NCI-H446 (cell line): ENCODE measurements around the gene ELK4.
A peak's percentile ranks its signal among the peaks of the same experiment; 100 is the strongest.

Experiments used
- DNase-seq, 2 experiments: peaks; one replicate each; lab custom pipeline; 2025; lab: John Stamatoyannopoulos, UW

The ELK4 gene

GRCh38 chr1:205630241-205630640 is 1.6 kb downstream of the ELK4 start:
- no peak for DNase-seq

GRCh38 chr1:205629751-205630150 is 2.1 kb downstream of the ELK4 start:
- no peak for DNase-seq

GRCh38 chr1:205627956-205628355 is 3.9 kb downstream of the ELK4 start:
- no peak for DNase-seq

DNA sequence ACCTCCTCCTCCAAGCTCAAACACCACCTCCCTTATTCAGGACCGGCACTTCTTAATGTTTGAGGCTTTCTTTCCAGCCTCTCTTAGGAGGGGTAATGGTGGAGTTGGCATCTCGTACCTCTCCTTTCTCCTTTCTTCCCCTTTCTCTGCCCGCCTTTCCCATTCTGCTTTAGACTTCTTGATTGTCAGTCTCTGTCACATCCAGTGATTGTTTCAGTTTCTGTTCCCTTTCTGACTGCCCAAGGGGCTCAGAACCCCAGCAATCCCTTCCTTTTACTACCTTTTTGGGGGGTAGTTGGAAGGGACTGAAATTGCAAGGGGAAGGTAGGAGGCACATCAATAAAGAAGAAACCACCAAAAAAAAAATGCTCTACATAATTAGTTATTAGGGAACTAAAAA is 5.6 kb downstream of the ELK4 start:
- DNase-seq = no peak

DNA sequence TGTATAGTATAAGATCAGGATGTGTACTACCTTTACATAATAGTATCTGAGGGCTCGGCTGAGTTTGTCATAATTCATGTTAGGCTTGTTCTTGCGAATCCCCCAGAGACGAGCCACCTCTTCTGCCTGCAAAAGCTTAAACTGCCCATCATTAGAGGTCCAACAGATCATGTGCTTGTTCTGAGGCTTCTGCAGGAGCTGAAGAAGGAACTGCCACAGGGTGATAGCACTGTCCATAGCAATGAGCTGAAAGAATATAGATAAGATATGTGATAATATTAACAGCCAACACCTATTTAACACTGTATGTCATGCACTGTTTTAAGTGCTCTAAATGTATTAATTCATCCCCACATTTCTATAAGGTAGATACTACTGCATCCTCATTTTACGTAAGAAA is 8.2 kb downstream of the ELK4 start:
- DNase-seq = no peak

GRCh38 chr1:205620269-205620668 is 11.5 kb downstream of the ELK4 start:
- DNase-seq = no peak

GRCh38 chr1:205619376-205619775 is 12.4 kb downstream of the ELK4 start:
- no peak for DNase-seq

GRCh38 chr1:205616563-205617293 is 15.1 kb downstream of the ELK4 start:
- DNase-seq = no peak

GRCh38 chr1:205615789-205616188 is 16.0 kb downstream of the ELK4 start:
- DNase-seq = no peak

GRCh38 chr1:205613854-205614412 is 17.9 kb downstream of the ELK4 start:
- DNase-seq = no peak

- DNase-seq = no peak
Measured at GRCh38 chr1:205612556-205612955, 19.3 kb downstream of the ELK4 start.

DNA sequence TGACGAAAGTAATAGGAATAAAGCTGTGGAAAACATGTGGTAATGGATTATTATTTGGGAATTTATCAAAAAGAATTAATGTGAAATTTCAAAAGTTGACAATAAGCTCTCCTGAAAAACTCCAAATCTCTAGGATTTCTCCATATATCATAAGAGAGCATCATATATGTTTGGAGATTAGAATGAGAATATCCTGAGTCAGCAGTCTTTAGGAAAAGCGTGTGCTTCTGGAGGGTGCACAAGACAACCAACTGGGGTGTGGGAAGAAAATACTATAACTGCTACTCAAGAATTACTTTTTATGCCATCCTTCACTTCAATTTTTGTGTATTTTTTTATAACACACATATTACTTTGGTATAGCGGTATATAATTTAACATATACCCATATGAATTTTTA is 19.7 kb downstream of the ELK4 start:
- no peak for DNase-seq

DNA sequence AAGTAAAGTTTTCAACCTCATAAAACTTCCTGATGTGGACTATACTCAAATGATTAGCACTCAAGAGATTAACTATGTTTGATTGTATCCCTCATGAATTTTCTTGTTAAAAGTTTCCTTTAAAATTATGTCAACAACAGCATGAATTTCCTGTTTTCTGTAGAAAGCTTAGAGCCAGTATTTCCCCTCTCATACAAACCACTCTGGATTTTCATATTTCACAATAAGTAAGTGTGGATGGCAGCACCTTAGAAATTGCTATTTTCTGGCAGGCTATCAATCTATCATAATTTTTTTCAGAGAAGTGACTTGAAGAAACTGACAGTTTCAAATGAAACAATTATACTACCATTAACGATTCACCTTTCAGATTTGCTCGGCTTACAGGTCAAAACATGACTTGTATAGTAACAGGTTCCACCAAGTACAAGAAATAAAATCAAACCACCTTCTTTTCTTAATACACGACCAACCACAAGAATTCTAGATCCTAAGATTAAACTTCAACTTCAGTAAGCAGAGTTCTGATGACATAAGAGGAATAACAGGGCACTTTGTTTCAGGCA is 20.8 kb downstream of the ELK4 start:
- DNase-seq = no peak

GRCh38 chr1:205610036-205610435 is 21.8 kb downstream of the ELK4 start:
- peak in 1 of 2 experiments; percentile 21 for DNase-seq

DNA sequence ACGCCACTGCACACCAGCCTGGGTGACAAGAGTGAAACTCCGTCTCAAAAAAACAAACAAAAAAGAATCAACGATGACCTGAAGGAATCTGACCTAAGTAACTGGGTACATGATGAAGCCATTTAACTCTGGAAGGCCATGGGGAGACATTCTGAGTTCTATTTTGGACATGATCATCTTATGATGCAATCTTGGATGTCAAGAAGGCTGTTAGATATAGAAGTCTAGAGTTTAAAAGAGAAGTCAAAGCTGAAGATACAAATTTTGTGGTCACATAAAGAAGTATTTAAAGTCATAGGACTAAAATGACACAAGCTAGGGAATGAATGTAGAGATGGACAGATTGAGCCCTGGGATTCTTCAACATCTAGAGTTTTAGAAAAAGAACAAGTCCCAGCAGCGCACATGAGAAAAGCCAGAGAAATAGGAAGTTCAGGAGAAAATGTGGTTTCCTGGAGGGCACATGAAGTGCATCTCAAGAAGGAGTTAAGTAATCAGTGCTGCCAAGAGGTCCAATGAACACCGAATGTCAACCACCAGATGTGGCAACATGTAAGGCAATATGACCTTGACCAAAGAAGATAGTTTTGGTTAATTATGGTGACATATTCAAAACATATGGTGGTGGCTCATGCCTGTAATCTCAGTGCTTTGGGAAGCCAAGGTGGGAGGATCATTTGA is 26.8 kb downstream of the ELK4 start:
- no peak for DNase-seq

- no peak for DNase-seq
Measured at GRCh38 chr1:205604059-205604458, 27.8 kb downstream of the ELK4 start.

GRCh38 chr1:205601205-205601604 is 30.6 kb downstream of the ELK4 start:
- no peak for DNase-seq

- peak in 1 of 2 experiments; percentile 24 for DNase-seq
Measured at GRCh38 chr1:205600085-205600484, 31.7 kb downstream of the ELK4 start.

- no peak for DNase-seq
Measured at GRCh38 chr1:205599669-205600042, 32.2 kb downstream of the ELK4 start.

DNA sequence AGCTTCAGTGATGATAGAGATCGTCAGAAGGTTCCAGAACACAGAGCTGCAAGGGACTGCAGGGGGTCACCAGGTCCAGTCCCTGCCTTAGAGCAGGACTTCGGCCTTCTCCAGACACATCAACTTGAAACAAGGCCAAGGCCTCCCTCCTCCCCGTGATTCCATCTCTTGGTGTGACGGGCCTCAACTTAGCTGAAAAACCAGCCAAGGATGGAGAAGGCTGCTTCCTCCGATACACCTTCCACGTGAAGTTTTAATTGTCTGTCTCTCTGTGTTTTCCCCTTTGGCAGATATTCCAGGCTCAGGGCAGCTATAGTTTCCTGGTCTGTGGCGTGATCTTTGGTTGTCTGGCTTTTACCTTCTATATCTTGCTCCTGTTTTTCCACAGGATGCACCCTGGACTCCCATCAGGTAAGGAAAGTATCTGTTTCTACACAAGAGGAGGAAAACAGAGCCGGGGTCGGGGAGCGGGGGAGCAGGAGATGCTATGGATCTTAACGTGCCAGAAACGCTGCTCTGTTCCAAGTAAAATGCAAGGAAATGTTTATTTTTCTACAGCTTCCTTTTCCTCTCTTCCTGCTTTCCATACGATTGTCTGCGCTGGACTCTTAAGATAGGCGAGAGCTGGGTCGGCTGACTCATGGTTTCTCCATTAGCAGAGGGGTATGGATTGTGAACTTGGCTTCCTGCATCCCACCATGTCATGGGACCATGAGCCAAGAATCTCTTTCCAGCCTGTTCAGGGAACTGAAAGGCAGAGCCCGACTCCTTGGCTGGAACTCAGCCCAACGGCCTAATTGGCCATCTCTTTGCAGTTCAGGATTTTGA is 32.8 kb downstream of the ELK4 start:
- peak; percentile 88 to 99 for DNase-seq

DNA sequence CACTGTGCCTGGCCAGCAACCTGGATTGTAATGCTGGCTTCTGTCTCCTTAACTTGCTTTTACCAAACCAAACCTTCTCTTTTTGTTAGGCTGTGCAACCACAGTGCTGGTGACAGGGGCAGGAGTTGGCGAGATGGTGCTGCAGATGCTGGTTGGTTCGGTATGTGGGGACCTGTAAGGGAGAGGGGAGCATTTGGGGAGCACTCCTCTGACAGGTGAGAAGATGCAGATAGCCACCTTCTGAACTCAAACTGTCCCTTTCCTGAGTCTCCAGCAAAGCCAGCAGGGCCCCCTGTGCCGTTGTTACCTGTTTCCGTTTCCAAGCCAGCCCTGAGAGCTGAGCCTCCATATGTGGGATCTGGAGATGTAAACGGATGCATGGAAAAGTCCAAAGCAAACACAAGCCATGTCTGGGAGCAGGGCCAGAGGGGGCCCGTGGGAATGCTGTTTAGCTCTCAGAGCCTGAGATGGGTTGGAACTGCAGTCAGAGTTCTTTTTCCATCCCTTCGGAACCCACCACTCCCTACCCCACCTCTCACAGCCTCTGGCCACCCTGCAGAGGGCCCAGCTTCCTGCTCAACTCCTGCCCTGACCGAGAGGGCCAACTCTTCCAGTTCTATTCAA is 34.0 kb downstream of the ELK4 start:
- peak; percentile 79 to 86 for DNase-seq

DNA sequence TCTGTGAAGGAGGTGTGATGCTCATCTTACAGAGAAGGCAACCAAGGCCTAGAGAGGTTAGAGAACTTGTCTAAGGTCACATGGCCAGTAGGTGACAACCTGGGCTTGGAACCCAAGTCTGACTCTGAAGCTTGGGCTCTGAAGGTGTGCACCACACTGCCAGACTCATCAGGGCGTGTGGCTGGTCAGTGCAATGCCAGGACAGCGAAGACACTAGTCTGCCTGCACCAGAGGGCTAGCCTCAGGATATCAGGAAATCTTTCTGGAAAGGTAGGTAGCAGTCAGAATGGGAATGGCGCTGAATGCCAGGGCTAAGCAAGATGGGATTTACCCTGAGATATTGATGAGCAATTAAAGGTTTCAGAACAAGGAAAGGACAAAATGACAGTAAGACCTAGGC is 34.9 kb downstream of the ELK4 start:
- no peak for DNase-seq
